KBM-7 (cell line): ENCODE measurements around the gene ATP2C2.

Experiments
- DNase-seq: peaks from one replicate; pipeline ENCODE4 v3.0.0-alpha.2; 2015
- in situ Hi-C: fragments of 300-500 bp; cut with MboI; formaldehyde crosslinking; loops from 2 replicates; pipeline ENCODE4 v1.14.3; 2020; ENCODE audit warnings: low sequenced_read_pairs, low pct_unique_long_range_greater_than_20kb, mixed read lengths

ATP2C2 gene

DNA sequence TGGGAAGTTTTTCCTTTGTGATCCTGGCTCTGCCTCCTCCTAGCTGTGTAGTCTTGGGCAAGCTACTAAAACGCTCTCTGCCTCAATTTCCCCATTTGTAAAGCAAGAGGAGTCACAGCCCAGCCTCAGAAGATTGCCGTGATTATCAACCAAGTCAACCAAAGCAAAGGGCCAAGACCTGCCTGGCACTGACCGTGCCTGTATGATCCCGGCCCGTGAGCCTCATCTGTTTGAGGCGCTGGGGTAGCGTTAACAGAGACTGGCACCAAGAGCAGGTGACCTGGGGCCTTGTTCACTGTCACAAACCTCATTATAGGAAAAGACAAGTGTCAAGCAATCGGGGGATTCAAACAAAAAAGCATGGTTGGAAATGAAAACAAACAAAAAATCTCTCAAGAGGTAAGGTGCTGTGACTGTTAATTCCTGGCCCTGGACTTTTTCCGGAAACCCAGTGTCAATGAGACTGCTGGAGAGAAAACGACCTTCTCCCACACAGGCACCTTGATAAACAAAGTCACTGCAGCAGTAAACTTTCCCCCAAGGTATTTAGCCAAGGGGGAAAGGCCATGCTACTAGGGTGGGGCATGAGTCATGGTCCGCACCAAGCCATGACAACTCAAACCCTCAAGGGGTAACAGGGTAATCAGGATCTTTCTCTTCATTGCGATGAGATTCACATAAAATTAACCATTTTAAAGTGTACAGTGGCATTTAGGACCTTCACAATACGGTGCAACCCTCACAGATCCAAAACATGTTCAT is 130.7 kb downstream of the ATP2C2 start:
- no peak for DNase-seq
- in situ Hi-C loops = loop anchor here (25.0 kb wide), 1 partner anchor 537 kb away; the partner anchor contains the start of genes NECAB2 and OSGIN1

DNA sequence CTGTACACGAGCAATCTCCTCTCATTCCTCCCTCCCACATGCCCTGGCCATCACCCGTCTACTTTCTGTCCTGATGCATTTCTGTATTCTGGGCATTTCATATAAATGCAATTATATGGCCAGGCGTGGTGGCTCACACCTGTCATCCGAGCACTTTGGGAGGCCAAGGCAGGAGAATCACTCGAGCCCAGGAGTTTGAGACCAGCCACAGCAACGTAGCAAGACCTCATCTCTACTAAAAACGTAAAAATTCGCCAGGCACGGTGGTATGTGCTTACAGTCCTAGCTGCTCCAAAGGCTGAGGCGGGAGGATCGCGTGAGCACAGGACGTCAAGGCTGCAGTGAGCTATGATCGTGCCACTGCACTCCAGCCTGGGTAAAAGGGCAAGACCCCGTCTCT is 131.3 kb downstream of the ATP2C2 start:
- in situ Hi-C loops = loop anchor here (25.0 kb wide), 3 partner anchors 213 to 537 kb away; partner anchors contain the start of genes NECAB2 and OSGIN1
- DNase-seq = no peak

DNA sequence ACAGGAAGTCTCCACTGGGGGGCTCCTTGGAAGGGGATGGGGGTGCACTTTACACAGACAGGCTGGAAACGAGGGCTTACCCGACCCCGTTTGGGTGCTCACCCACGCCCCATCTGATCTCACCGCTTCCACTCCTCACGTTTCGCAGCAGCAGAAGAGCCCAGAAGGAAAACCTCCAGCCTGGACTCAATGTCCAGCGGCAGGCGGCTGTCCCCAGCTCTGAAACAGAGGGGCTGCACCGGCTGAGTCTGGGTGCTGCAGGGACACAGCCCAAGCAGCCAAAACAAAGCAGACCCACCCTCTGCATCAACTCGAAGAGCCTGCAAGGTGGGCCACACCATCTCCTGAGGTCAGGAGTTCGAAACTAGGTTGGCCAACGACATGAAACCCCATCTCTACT is 132.2 kb downstream of the ATP2C2 start:
- in situ Hi-C loops = loop anchor here (25.0 kb wide), 2 partner anchors 212 to 462 kb away; no protein-coding TSS in a partner anchor
- no peak for DNase-seq

DNA sequence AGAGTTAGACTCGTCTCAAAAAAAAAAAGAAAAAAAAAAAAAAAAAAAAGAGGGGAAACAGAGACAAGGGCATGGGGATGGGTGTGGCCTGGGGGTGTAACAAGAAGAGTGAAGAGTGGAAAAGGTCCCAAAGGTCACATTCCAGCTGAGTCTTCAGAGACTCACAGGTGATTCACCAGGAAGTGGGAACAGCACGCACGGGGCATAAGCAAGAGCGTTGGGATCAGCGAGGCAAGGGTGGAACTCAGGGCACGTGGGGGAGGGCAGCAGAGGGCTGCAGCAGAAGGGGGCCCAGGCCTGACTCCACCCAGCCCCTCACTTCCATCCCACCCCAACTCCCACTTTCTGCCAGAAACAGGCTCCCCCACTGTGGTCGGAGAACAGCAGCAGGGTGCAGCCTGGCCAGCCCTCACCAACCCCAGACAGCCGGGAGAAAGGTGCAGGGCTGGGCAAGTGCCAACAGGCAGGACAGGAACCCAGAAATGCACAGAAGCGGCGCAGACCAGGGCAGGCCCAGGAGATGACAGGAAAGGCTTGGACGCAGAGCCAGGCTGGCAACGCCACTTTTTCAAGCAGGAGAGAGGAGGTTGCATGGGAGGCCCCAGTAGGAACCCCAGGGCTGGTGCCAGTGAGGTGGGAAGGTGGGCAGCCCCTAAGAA is 132.9 kb downstream of the ATP2C2 start:
- in situ Hi-C loops = loop anchor here (25.0 kb wide), 2 partner anchors 211 to 461 kb away; no protein-coding TSS in a partner anchor

DNA sequence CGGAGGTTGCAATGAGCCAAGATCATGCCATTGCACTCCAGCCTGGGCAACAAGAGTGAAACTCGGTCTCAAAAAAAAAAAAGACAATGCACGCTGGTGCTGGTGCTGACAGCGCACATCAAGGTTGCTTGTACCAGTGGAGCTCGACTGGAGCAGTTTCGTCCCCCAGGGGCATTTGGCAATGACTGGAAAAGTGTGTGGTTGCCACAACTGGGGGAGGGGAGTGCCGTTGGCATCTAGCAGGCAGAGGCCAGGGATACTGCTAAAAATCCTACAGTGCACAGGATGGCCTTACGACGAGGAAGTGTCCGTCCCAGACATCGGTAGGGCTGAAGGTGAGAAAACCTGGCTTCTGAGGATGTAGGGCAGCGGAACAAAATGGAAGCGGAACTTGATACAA is 133.7 kb downstream of the ATP2C2 start:
- in situ Hi-C loops = loop anchor here (25.0 kb wide), 2 partner anchors 210 to 460 kb away; no protein-coding TSS in a partner anchor
- no peak for DNase-seq

More for the DNA sequence above, 132.9 kb downstream of the ATP2C2 start:
- no peak for DNase-seq

DNA sequence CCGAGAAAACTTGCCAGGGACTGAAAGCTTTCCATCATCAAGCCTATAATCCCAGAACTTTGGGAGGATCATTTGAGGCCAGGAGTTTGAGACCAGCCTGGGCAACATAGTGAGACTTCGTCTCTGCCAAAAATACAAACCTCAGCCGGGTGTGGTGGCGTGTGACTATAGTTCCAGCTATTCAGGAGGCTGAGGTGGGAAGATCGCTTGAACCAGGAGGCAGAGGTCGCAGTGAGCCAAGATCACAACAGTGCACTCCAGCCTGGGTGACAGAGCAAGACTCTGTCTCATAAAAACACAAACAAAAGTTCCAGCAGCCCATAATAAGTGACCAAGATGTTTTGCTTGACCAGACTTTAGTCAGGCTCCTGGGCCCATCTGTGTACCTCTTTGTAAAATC is 134.2 kb downstream of the ATP2C2 start:
- in situ Hi-C loops = loop anchor here (25.0 kb wide), 2 partner anchors 210 to 460 kb away; no protein-coding TSS in a partner anchor
- no peak for DNase-seq

DNA sequence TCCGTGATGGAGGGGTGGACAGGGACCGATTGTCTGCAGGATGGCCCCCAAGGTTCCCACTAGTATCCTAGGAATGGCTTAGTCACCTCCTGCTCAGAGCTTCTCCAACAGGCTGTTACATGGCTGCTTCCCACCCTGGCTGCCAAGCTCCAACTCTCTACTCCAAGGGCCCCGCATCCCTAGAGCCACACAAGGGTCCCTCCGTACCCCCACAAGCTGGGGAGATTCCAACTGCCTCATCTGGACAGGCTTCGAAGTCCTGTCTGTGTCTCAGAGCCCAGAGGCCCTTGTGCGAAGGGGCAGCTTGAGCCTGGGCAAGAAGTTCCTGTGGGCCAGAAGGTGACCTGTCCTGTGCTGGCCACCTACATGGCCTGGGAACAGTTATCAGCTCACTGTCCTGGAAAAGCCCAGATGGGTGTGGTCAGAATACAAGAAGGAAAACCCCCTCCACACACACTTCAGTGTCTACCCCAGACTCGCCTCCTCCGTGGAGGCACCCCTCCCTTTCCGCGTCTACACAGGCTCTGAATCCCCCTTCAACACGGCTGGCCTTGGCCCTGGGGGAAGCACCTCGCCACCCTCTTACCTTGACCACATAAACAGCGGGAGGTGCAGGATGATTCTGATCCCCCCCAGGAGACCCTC is 135.5 kb downstream of the ATP2C2 start:
- DNase-seq = no peak
- in situ Hi-C loops = loop anchor here (25.0 kb wide), 2 partner anchors 208 to 458 kb away; no protein-coding TSS in a partner anchor

DNA sequence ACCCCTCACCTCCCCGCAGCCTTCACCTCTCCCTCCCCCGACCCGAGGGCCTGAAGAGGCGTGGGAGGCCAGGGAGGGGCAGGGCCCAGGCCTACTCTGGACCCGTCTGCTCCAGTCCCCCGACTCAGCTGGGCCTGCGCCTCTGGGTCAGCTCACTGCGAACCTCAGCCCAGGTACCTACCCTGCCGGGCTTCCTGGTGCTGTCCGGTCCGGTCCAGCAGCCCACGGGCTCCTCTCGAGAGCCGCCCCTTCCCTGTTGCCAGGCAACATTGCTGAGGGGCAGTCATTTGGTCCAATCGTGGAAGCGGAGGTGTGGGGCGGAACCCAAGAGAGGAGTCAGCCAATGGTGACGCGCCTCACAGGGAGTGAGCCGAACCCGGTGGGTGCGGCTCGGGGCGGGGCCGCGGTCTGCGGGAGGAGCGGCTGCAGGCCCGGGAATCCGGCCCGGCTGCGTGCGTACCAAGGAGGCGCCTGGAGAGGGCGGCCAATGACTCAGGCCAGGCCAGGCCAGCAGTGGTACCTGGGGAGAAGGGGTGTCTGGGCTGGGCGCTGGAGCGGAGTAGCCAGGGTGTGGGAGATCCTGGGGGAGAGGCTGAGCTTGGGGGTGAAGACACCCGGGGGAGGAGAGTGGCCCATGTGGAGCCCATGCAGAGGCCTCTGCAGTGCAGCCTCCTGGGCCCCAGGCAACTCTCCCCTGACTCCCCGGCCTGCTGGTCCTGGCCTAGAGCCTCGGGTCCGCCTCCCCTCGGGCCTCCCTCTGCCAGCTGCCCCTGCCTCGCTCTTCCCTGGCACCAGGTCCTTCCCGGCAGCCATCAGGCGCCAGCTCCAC is 136.3 kb downstream of the ATP2C2 start, which contains the start of gene MEAK7:
Gene MEAK7 (minus strand): TSS at position 240 of the 829 bp plus-strand sequence. CDS start 6,573 bp downstream, outside the sequence.
- peak; percentile 98 for DNase-seq
- in situ Hi-C loops = loop anchor here (25.0 kb wide), 2 partner anchors 208 to 458 kb away; no protein-coding TSS in a partner anchor

DNA sequence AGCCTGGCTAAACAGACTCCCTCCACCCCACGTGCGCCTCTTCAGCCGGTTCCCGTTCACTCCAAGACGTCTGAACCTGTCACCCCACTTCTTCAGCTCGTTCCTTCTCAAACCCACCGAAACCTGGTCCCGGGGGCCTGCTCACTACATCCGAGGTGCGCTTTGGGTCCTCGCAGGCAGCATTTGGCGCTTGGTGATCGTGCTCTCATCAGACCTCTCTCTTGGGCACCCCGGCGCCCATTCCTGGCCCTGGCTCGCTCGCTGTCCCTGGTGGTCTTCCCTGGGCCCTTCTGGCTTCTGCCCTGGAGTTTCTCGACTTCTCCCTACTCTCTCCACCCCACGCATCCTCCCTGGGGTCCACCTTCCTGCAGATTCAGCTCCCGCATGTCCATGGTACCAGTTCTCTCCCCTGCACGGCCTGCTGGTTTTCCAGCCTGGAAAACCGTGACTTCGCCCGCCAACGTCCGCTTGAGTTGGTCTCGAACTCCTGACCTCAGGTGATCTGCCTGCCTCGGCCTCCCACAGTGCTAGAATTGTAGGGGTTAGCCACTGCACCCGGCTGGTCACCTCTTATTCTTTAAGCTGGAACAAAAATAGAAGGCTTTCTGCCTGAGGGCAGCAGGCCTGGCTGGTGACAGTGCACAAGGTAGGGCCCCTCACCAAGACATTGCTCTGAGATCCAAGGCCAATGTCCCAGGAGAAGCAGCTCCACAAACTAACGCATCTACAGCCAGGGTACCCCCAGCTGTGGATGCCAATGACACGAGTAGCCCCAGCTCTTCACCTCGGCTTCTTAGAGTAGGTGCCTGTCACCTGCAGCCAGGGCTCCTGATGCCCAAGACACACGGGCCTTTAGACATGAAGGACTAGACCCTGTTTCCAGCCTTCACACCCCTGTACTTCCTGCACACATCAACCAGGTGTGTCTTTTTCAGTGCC is 137.2 kb downstream of the ATP2C2 start:
- in situ Hi-C loops = loop anchor here (25.0 kb wide), 2 partner anchors 207 to 457 kb away; no protein-coding TSS in a partner anchor

DNA sequence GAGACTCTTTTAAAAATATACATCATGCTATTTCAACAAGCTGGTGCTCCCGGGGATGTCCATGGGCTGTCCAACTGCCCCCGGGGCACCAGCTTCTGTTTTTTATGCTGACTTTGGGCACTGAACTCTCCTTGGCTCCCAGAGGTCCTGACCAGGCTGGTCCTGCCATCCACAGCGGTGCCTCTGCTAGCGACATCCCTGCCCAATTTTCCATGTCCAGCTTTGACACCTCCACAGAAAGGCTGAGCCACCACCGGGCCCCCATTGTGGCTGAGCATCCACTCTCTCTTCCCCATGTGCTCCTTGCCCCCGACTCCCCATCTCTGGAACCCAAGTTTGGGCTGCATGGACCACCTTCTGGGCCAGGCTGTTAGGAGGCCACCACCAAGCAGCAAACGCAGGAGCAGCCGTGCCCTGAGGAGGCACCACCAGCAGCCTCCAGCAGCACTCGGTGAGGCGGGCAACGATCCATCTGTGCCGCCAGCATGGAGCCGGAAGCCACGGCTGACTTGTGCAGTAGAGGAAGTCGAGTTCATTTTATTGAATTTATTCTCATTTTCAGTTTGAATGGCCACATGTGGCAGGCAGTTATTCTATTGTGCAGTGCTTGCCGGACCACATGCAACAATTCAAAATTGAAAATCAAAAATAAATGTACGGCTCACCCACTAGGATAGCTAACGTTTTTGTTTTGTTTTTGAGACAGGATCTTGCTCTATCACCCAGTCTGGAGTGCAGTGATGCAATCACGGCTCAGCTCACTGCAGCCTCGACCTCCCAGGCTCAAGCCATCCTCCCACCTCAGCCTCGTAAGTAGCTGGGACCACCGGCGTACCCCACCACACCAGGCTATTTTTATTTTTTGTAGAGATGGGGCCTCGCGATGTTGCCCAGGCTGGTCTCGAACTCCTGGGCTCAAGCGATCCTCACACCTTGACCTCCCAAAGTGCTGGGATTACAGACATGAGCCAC is 139.0 kb downstream of the ATP2C2 start:
- in situ Hi-C loops = loop anchor here (25.0 kb wide), 2 partner anchors 205 to 455 kb away; no protein-coding TSS in a partner anchor
- peak; percentile 73 for DNase-seq

More for the DNA sequence above, 137.2 kb downstream of the ATP2C2 start:
- DNase-seq = no peak

DNA sequence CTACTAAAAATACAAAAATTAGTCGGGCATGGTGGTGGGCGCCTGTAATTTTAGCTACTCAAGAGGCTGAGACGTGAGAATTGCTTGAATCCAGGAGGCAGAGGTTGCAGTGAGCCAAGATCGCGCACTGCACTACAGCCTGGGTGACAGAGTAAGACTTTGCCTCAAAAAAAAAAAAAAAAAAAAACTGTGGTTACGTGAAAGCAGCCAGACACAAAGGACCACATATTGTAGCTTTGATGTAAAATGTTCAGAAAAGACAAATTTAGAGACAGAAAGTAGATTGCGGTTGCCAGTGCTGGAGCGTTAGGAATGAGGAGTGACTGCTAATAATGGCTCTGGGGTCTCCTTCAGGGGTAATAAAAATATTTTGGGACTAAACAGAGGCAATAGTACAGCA is 140.2 kb downstream of the ATP2C2 start:
- no peak for DNase-seq
- in situ Hi-C loops = loop anchor here (25.0 kb wide), 2 partner anchors 204 to 454 kb away; no protein-coding TSS in a partner anchor

DNA sequence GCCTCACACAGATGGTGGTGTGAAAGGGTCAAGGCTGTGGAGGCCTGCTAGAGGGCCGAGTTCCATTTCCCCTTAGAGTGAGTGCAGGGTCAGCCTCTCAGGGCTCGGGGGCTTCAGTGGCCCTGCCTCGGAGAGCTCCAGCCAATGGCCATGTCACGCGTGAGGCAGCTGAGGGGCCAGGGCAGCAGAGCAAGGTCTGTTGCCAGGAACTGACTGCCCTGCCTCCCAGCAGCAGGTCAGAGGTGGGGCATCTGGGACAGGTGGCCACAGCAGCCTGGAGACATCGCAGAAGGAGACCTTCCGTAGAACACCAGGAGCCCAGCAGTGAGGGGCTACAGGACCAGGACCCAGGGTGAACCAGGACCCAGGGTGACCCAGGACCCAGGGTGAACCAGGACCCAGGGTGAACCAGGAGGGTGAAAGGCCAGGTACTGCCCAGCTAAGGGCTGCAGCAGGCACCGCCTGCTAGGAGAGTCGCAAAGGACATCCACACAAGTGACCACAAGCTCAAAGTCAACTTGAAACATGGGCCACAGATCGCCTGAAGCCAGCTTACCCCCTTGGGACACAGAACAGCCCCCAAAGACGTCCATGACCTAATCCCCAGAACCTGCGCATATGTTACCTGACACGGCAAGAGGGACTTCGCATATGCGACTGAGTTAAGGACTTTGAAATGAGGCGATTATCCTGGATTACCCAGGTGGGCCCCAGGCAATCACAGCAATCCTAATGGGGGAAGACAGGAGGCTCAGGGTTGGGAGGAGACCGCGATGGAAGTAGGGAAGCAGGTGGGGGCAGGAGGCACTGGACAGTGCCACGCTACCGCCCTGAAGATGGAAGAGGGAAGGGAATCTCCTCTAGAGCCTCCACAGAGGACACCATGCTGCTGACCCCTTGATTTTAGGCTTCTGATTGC is 141.0 kb downstream of the ATP2C2 start:
- no peak for DNase-seq
- in situ Hi-C loops = loop anchor here (25.0 kb wide), 2 partner anchors 203 to 453 kb away; no protein-coding TSS in a partner anchor

DNA sequence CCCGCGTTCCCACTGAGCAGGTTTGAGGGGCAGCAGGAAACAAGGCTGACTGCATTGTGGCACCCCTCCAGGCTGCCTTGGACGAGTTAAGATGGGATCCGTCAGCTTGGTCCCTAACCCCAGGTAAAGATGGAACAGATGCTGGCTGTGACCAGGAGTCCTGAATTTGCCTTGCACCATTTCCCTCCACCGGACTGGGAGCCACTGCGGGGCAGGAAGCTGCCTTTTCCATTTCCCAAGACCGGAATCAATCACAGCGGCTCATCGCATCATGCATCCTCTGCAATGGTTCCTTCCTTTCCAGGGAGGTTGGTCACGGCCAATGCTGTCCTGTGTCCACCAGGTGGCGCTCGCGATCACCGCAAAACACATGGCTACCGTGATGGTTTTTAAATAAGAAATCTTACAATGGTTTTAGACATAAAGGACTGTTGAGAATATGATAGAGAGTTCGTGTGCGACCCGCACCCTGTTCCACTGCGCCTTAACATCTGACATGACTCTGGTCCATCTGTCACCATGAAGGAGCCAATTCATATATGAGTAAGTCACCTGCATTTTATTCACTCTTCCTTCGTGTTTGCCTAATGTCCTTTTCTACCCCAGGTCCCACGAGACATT is 143.0 kb downstream of the ATP2C2 start:
- in situ Hi-C loops = loop anchor here (10.0 to 25.0 kb wide), 3 partner anchors 104 to 451 kb away; partner anchors contain the start of gene COTL1
- peak; percentile 86 for DNase-seq

DNA sequence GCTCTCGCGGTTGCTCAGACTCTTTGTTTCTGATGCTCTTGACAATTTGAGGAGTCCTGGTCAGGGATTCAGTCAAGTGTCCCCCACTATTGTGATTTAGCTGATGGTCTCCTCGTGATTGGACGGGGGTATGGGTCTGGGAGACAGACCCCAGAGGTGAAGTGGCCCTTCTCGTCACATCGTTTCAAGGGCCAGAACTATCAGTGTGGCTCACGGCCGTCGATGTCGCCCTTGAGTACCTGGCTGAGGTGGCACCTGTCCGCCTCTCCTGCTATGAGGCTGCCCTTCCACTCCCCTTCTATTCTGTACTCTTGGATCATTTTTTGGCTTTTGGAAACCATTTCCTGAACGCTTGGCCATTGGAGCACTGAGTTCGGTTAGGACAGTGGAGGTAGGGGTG is 143.5 kb downstream of the ATP2C2 start:
- in situ Hi-C loops = loop anchor here (10.0 to 25.0 kb wide), 3 partner anchors 103 to 450 kb away; partner anchors contain the start of gene COTL1
- no peak for DNase-seq
